Smooth muscle cell (in vitro differentiated cells): ENCODE measurements around the gene SV2C. TPM values are rescaled to one million over a fixed set of nuclear protein-coding genes. Genes with fewer than 3 reads are reported as not detected.
A peak's percentile ranks its signal among the peaks of the same experiment; 100 is the strongest.

ENCODE experiments used
- DNase-seq: peaks from one replicate; lab custom pipeline; 2025; ENCODE audit not compliant: unreplicated experiment; lab: John Stamatoyannopoulos, UW
- H2AFZ ChIP-seq: fragments of 200-600 bp; sonication (generic); 2 replicates; pipeline ENCODE4 v1.6.0; 2016; ENCODE audit warnings: antibody characterized with exemption, low read depth, mild to moderate bottlenecking
- H3F3A ChIP-seq: fragments of 200-600 bp; sonication (generic); 2 replicates; pipeline ENCODE4 v1.6.0; 2017; ENCODE audit warnings: antibody characterized with exemption, low read depth
- H3K27ac ChIP-seq: fragments of 200-600 bp; sonication (generic); 2 replicates; pipeline ENCODE4 v1.5.1; 2016; ENCODE audit warnings: low read depth, mild to moderate bottlenecking
- H3K27me3 ChIP-seq: fragments of 200-600 bp; sonication (generic); 2 replicates; pipeline ENCODE4 v1.6.1; 2016; ENCODE audit warnings: low read depth, mild to moderate bottlenecking
- H3K36me3 ChIP-seq: fragments of 200-600 bp; sonication (generic); 2 replicates; pipeline ENCODE4 v1.5.1; 2016; ENCODE audit warnings: low read depth
- H3K4me1 ChIP-seq: fragments of 200-600 bp; sonication (generic); 2 replicates; pipeline ENCODE4 v1.5.1; 2016; ENCODE audit warnings: low read depth
- H3K4me2 ChIP-seq: fragments of 200-600 bp; sonication (generic); 2 replicates; pipeline ENCODE4 v1.6.0; 2016; ENCODE audit warnings: mild to moderate bottlenecking
- H3K4me3 ChIP-seq: fragments of 200-600 bp; sonication (generic); 2 replicates; pipeline ENCODE4 v1.5.1; 2016; ENCODE audit warnings: mild to moderate bottlenecking
- H3K79me2 ChIP-seq: fragments of 200-600 bp; sonication (generic); 2 replicates; pipeline ENCODE4 v1.6.0; 2016; ENCODE audit warnings: low read depth, mild to moderate bottlenecking
- H3K9ac ChIP-seq: fragments of 200-600 bp; sonication (generic); 2 replicates; pipeline ENCODE4 v1.6.0; 2016; ENCODE audit warnings: low read depth
- H3K9me3 ChIP-seq: fragments of 200-600 bp; sonication (generic); replicated peaks from 2 replicates; pipeline ENCODE4 v1.5.1; 2016; ENCODE audit warnings: low read depth
- H4K20me1 ChIP-seq: fragments of 200-600 bp; sonication (generic); 2 replicates; pipeline ENCODE4 v1.6.0; 2016; ENCODE audit warnings: low read depth
- WGBS: methylation state at CpG from one replicate; pipeline ENCODE4 v1.1.7; 2016; ENCODE audit warnings: low lambda C conversion rate; 5-methylcytosine and 5-hydroxymethylcytosine counted together
- polyA plus RNA-seq: library from polyadenylated mRNA; unstranded; fragments of >200 nt; fragmentation: Nextera tagmentation; extraction: Ambion mirVana; gene quantifications from 2 replicates; pipeline ENCODE4 v1.2.1, GENCODE V29; 2016
- total RNA-seq: library from RNA; depleted of rRNA; stranded (reverse); fragments of >200 nt; gene quantifications from 2 replicates; pipeline ENCODE4 v1.2.3, GENCODE V29; 2014
- TF ChIP-seq, protein P1 (sequence below): fragments of 200-600 bp; sonication (generic); IDR thresholded peaks from 2 replicates; pipeline ENCODE4 v1.5.1; 2017; ENCODE audit warnings: borderline replicate concordance, mild to moderate bottlenecking, antibody characterized with exemption; ENCODE audit not compliant: insufficient read depth, poor library complexity, severe bottlenecking

Gene SV2C
- total and polyA plus RNA-seq, 2 experiments from 2014 or later = not detected

DNA sequence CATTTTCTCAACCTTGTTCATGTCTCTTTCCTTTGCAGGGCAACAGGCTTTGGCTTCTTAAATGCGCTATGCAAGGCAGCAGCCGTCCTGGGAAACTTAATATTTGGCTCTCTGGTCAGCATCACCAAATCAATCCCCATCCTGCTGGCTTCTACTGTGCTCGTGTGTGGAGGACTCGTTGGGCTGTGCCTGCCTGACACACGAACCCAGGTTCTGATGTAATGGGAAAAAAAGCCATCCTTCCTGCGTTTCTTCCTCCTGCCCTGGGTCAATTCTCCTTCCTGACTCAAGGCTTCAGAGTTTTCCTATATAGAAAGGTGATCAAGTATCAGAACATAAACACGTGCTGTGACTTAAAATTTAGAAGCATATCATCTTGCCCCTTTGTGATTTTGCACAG, 242.1 kb downstream of the SV2C start:
- peaks cover 3% of the 10 kb centered on the region for H3F3A ChIP-seq
- H3K4me2 ChIP-seq = peak overlapping the region; percentile 39
- peaks cover 27% of the 10 kb centered on the region for H3K4me1 ChIP-seq
- H2AFZ ChIP-seq = no peak overlapping the region
- H3K79me2 ChIP-seq = no peaks in the 10 kb centered on the region
- no peak overlapping the region for H3K27ac ChIP-seq
- H4K20me1 ChIP-seq = no peaks in the 10 kb centered on the region
- H3K4me3 ChIP-seq = no peak overlapping the region
- WGBS = 39% methylated on average over 7 of the region's 7 CpGs
- H3K9me3 ChIP-seq = no peaks in the 10 kb centered on the region
- no peak overlapping the region for H3K9ac ChIP-seq
- H3K36me3 ChIP-seq = no peaks in the 10 kb centered on the region
- TF ChIP-seq, protein P1, sequence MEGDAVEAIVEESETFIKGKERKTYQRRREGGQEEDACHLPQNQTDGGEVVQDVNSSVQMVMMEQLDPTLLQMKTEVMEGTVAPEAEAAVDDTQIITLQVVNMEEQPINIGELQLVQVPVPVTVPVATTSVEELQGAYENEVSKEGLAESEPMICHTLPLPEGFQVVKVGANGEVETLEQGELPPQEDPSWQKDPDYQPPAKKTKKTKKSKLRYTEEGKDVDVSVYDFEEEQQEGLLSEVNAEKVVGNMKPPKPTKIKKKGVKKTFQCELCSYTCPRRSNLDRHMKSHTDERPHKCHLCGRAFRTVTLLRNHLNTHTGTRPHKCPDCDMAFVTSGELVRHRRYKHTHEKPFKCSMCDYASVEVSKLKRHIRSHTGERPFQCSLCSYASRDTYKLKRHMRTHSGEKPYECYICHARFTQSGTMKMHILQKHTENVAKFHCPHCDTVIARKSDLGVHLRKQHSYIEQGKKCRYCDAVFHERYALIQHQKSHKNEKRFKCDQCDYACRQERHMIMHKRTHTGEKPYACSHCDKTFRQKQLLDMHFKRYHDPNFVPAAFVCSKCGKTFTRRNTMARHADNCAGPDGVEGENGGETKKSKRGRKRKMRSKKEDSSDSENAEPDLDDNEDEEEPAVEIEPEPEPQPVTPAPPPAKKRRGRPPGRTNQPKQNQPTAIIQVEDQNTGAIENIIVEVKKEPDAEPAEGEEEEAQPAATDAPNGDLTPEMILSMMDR = no peak
- no peaks in the 10 kb centered on the region for H3K27me3 ChIP-seq
- DNase-seq = no peak

DNA sequence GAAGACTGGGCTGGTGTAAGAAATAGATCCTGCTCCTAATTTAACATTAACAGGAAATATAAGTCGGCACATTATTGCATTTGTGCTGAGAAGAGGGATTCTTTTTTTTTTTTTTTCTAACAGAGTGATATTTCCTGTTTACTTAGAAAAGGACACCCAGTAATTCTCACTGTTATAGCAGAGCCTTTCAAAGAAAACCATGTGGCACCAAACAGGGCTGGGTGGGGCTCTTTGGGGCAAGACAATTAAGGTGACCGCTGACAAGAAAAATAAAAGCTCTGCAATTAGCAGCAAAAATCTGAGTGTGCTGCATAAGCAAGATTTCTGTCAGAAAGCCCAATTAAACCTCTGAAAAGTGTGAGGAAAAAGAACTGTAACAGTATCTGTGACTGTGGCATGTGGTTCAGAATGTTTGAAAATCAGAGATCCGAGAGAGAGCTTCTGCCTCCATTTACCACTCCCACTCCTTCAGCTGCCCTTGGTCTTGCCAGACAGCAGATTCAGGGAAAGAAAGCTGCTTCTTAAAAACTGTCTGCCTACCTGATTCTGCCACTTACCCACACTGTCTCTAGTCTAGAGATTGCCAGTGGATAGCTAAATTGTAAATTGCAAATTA, 242.8 kb downstream of the SV2C start:
- Histone ChIP-seq H3K9ac (no peak overlapping the region), H2AFZ (no peak overlapping the region), H3K4me2 (peak overlapping the region; percentile 39), H3K27ac (no peak overlapping the region), H3K79me2 (no peaks in the 10 kb centered on the region), H3K4me3 (no peak overlapping the region), H3K27me3 (no peaks in the 10 kb centered on the region), H4K20me1 (no peaks in the 10 kb centered on the region), H3F3A (peaks cover 3% of the 10 kb centered on the region), H3K9me3 (no peaks in the 10 kb centered on the region), H3K36me3 (no peaks in the 10 kb centered on the region), H3K4me1 (peaks cover 29% of the 10 kb centered on the region)
- no peak for DNase-seq
- TF ChIP-seq, protein P1 = no peak
- WGBS = 26% methylated on average over 3 of the region's 3 CpGs

DNA sequence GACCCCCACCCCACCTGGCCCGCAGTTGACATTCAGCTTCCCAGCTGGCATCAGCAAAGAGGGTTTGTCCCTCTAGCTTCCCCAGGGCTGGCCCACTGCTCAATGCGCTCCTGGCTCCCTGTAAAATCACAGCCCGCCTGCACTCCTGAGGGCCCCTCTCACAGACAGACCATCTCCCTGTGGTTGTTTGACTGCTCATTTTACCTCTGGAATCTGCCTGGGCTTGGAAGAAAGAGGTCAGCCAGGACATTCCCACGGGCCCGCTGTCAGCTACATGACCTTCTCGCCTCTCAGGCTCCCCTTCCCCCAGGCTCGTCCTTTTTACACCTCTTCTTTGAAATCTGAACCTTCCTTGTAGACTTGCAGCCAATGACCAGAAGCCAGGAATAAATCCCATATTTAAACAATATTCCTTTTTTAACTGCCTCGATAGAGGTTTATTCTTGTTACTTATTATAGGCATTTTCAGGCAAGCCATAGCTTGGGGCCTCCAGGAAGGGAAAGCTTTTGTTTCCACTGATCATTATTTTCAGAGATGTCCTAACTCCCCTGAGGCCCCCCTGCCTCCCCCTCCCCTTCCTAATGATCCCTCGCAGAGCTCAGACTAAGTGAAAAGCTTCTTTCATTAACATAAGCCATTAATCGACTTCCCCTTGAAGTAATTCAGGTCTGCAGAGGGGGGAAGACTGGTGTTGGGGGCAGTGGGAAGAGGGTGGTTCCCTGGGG, 243.6 kb downstream of the SV2C start:
- Histone ChIP-seq H3F3A (peaks cover 3% of the 10 kb centered on the region), H3K79me2 (no peaks in the 10 kb centered on the region), H3K4me3 (no peak overlapping the region), H4K20me1 (no peaks in the 10 kb centered on the region), H3K27ac (no peak overlapping the region), H3K27me3 (no peaks in the 10 kb centered on the region), H3K4me1 (peaks cover 37% of the 10 kb centered on the region), H2AFZ (peak overlapping the region; percentile 50), H3K9ac (no peak overlapping the region), H3K4me2 (peak overlapping the region; percentile 39), H3K36me3 (no peaks in the 10 kb centered on the region), H3K9me3 (no peaks in the 10 kb centered on the region)
- 20% methylated on average over 10 of the region's 10 CpGs for WGBS
- no peak for DNase-seq
- TF ChIP-seq, protein P1 = no peak
